D341Med (cell line): ENCODE data around the gene JCAD.
"Not testable (repeated sequence)": the region's sequence is repeated elsewhere in the genome, so short reads cannot be mapped to it uniquely, and the experiment has no call there.

Experiments used
- DNase-seq: peaks from one replicate; pipeline ENCODE4 v3.0.0; 2012; ENCODE audit warnings: low spot score

The JCAD gene

GRCh38 chr10:30025428-30025827, 34.0 kb downstream of the JCAD start:
- DNase-seq = not testable (repeated sequence)

GRCh38 chr10:30022590-30022989, 36.8 kb downstream of the JCAD start:
- DNase-seq = no peak

GRCh38 chr10:30019468-30019867, 39.9 kb downstream of the JCAD start:
- DNase-seq = no peak

- no peak for DNase-seq
These were observed 40.9 kb downstream of the JCAD start for GRCh38 chr10:30018496-30018895.

- DNase-seq = no peak
These were observed 41.4 kb downstream of the JCAD start for GRCh38 chr10:30017966-30018365.

- DNase-seq = no peak
These were observed 41.8 kb downstream of the JCAD start for GRCh38 chr10:30017556-30017955.

- DNase-seq = no peak
These were observed 44.9 kb downstream of the JCAD start for GRCh38 chr10:30014511-30014910.

GRCh38 chr10:30013757-30014156, 45.6 kb downstream of the JCAD start:
- no peak for DNase-seq

GRCh38 chr10:30011956-30012647, 47.3 kb downstream of the JCAD start:
- no peak for DNase-seq

GRCh38 chr10:30011396-30011795, 48.0 kb downstream of the JCAD start:
- DNase-seq = no peak

- DNase-seq = no peak
These were observed 52.0 kb downstream of the JCAD start for GRCh38 chr10:30007406-30007805.

- DNase-seq = no peak
These were observed 53.0 kb downstream of the JCAD start for GRCh38 chr10:30006410-30006809.

GRCh38 chr10:30005116-30005515, 54.3 kb downstream of the JCAD start:
- DNase-seq = not testable (repeated sequence)

- peak; percentile 71 for DNase-seq
These were observed 56.7 kb downstream of the JCAD start for GRCh38 chr10:30002426-30003266.

- DNase-seq = no peak
These were observed 58.4 kb downstream of the JCAD start for GRCh38 chr10:30000802-30001571.

GRCh38 chr10:29998142-29998808, 61.1 kb downstream of the JCAD start:
- DNase-seq = peak; percentile 81

- DNase-seq = no peak
These were observed 64.6 kb downstream of the JCAD start for GRCh38 chr10:29994811-29995210.

GRCh38 chr10:29993319-29993915, 66.0 kb downstream of the JCAD start:
- DNase-seq = no peak

- DNase-seq = no peak
These were observed 66.5 kb downstream of the JCAD start for GRCh38 chr10:29992914-29993313.

- DNase-seq = no peak
These were observed 68.0 kb downstream of the JCAD start for GRCh38 chr10:29991382-29991781.

GRCh38 chr10:29987471-29987870, 71.9 kb downstream of the JCAD start:
- DNase-seq = no peak
